ENCODE results near the gene TMEM163. TPM values are rescaled to one million over a fixed set of nuclear protein-coding genes. Genes with fewer than 3 reads are reported as not detected.

Gene TMEM163
- total and polyA plus RNA-seq, 2 experiments from 2014 or later, result 1.1 TPM

- H3K4me3 ChIP-seq, result no peak overlapping the region
- no peaks in the 10 kb centered on the region for H3K27me3 ChIP-seq
- no peaks in the 10 kb centered on the region for H3K9me2 ChIP-seq (replicated peaks; ENCODE audit: insufficient read depth)
- whole genome bisulfite sequencing (ENCODE audit: low lambda C conversion rate, missing lambda C conversion rate), result 90% methylated on average over 1 of the region's 1 CpG
- no peaks in the 10 kb centered on the region for H3K36me3 ChIP-seq (replicated peaks; ENCODE audit: insufficient read depth, low read depth)
- no peak overlapping the region for H2AFZ ChIP-seq
- H3K4me2 ChIP-seq, result no peak overlapping the region
- H4K20me1 ChIP-seq (ENCODE audit: insufficient read depth, poor library complexity, severe bottlenecking), result no peaks in the 10 kb centered on the region
- no peaks in the 10 kb centered on the region for H3K9me3 ChIP-seq (ENCODE audit: low read depth)
- DNase-seq (ENCODE audit: low spot score), result no peak
- no peaks in the 10 kb centered on the region for H3K79me2 ChIP-seq
- H3K27ac ChIP-seq, result no peak overlapping the region
- no peak for TF ChIP-seq EZH2phosphoT487 (IDR thresholded peaks at IDR 0.05; ENCODE audit: low read depth, severe bottlenecking, unreplicated experiment)
- TF ChIP-seq EZH2 (IDR thresholded peaks at IDR 0.05; ENCODE audit: borderline replicate concordance), result no peak
- no peak for TF ChIP-seq CTCF (IDR thresholded peaks at IDR 0.05; ENCODE audit: poor library complexity)
- no peaks in the 10 kb centered on the region for H3K4me1 ChIP-seq (ENCODE audit: insufficient read depth)
Observed at GRCh38 chr2:134764164-134764563, 45.4 kb upstream of the TMEM163 start.

GRCh38 chr2:134763164-134763710 is 44.4 kb upstream of the TMEM163 start:
- Histone ChIP-seq H2AFZ (no peak overlapping the region), H3K9me2 (replicated peaks; ENCODE audit: insufficient read depth) (no peaks in the 10 kb centered on the region), H3K36me3 (replicated peaks; ENCODE audit: insufficient read depth, low read depth) (no peaks in the 10 kb centered on the region), H4K20me1 (ENCODE audit: insufficient read depth, poor library complexity, severe bottlenecking) (no peaks in the 10 kb centered on the region), H3K27ac (no peak overlapping the region), H3K79me2 (no peaks in the 10 kb centered on the region), H3K4me2 (no peak overlapping the region), H3K4me3 (no peak overlapping the region), H3K9me3 (ENCODE audit: low read depth) (no peaks in the 10 kb centered on the region), H3K27me3 (no peaks in the 10 kb centered on the region), H3K4me1 (ENCODE audit: insufficient read depth) (no peaks in the 10 kb centered on the region)
- 84% methylated on average over 4 of the region's 4 CpGs for WGBS (ENCODE audit: low lambda C conversion rate, missing lambda C conversion rate)
- DNase-seq (ENCODE audit: low spot score), result no peak
- no peak for TF ChIP-seq EZH2phosphoT487 (IDR thresholded peaks at IDR 0.05; ENCODE audit: low read depth, severe bottlenecking, unreplicated experiment)
- TF ChIP-seq EZH2 (IDR thresholded peaks at IDR 0.05; ENCODE audit: borderline replicate concordance), result no peak
- TF ChIP-seq CTCF (IDR thresholded peaks at IDR 0.05; ENCODE audit: poor library complexity), result no peak

GRCh38 chr2:134762508-134762907 is 43.7 kb upstream of the TMEM163 start:
- H3K79me2 ChIP-seq, result no peaks in the 10 kb centered on the region
- no peak overlapping the region for H3K27ac ChIP-seq
- DNase-seq (ENCODE audit: low spot score), result no peak
- H3K9me2 ChIP-seq (replicated peaks; ENCODE audit: insufficient read depth), result no peaks in the 10 kb centered on the region
- TF ChIP-seq EZH2phosphoT487 (IDR thresholded peaks at IDR 0.05; ENCODE audit: low read depth, severe bottlenecking, unreplicated experiment), result no peak
- no peak for TF ChIP-seq CTCF (IDR thresholded peaks at IDR 0.05; ENCODE audit: poor library complexity)
- no peak for TF ChIP-seq EZH2 (IDR thresholded peaks at IDR 0.05; ENCODE audit: borderline replicate concordance)
- H3K27me3 ChIP-seq, result no peaks in the 10 kb centered on the region
- H3K9me3 ChIP-seq (ENCODE audit: low read depth), result no peaks in the 10 kb centered on the region
- no peak overlapping the region for H2AFZ ChIP-seq
- 86% methylated on average over 2 of the region's 2 CpGs for WGBS (ENCODE audit: low lambda C conversion rate, missing lambda C conversion rate)
- no peaks in the 10 kb centered on the region for H3K4me1 ChIP-seq (ENCODE audit: insufficient read depth)
- H4K20me1 ChIP-seq (ENCODE audit: insufficient read depth, poor library complexity, severe bottlenecking), result no peaks in the 10 kb centered on the region
- no peaks in the 10 kb centered on the region for H3K36me3 ChIP-seq (replicated peaks; ENCODE audit: insufficient read depth, low read depth)
- no peak overlapping the region for H3K4me2 ChIP-seq
- H3K4me3 ChIP-seq, result no peak overlapping the region

- H3K4me1 ChIP-seq (ENCODE audit: insufficient read depth), result no peaks in the 10 kb centered on the region
- no peak overlapping the region for H3K27ac ChIP-seq
- no peak overlapping the region for H3K4me2 ChIP-seq
- no peaks in the 10 kb centered on the region for H3K36me3 ChIP-seq (replicated peaks; ENCODE audit: insufficient read depth, low read depth)
- no peaks in the 10 kb centered on the region for H3K79me2 ChIP-seq
- H2AFZ ChIP-seq, result no peak overlapping the region
- no peaks in the 10 kb centered on the region for H4K20me1 ChIP-seq (ENCODE audit: insufficient read depth, poor library complexity, severe bottlenecking)
- H3K4me3 ChIP-seq, result no peak overlapping the region
- no peak for DNase-seq (ENCODE audit: low spot score)
- no peaks in the 10 kb centered on the region for H3K9me2 ChIP-seq (replicated peaks; ENCODE audit: insufficient read depth)
- no peaks in the 10 kb centered on the region for H3K27me3 ChIP-seq
- no peak for TF ChIP-seq EZH2phosphoT487 (IDR thresholded peaks at IDR 0.05; ENCODE audit: low read depth, severe bottlenecking, unreplicated experiment)
- TF ChIP-seq EZH2 (IDR thresholded peaks at IDR 0.05; ENCODE audit: borderline replicate concordance), result no peak
- no peak for TF ChIP-seq CTCF (IDR thresholded peaks at IDR 0.05; ENCODE audit: poor library complexity)
- H3K9me3 ChIP-seq (ENCODE audit: low read depth), result no peaks in the 10 kb centered on the region
Observed at GRCh38 chr2:134760385-134760784, 41.6 kb upstream of the TMEM163 start.

Data from hepatocyte (in vitro differentiated cells).